ENCODE data around the gene KAT8. TPM values are rescaled to one million over a fixed set of nuclear protein-coding genes. Genes with fewer than 3 reads are reported as not detected.
A peak's percentile ranks its signal among the peaks of the same experiment; 100 is the strongest.

KAT8 gene
- total and polyA plus RNA-seq, 2 of the 13 experiments (the other 11 are each of a cell fraction or from before 2014, with no cell fraction given): 79.0 to 84.2 TPM

DNA sequence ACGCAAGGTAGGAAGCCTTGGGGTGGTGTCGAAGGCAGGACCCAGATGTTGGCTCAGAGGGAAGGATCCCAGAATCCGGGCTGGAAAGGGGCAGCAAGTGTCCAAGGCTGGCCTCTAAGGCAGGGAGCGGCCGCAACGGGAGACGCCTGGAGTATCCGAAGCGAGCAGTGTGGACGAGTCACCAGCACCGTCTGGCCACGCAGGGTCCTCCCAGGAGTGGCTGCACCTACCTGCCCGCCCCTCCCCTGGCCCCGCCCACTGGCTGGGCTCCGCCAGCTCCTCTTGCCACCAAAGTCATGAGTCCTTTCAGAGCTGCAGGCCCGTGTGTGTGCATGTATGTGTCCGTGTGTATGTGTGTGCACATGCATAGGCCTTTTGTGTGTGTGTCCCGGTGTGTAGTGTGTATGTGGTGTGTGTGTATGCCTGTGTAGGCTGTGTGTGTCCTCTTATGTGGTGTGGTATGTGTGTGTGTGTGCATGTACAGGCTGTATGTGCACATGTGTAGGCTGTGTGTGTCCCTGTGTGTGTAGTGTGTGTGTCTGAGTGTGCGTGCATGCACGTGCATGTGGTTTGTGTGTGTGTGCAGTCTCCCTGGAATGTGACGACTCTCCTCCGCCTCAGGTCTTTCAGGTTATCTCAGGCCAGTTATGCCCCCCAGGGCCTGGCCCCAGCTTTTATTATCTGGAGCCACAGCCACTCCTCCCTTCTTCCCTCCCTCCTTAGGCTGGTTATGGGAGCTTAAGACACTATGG is 18.2 kb downstream of the KAT8 start, which contains the start of gene PRSS8 (continued):
- TF ChIP-seq, protein P1, sequence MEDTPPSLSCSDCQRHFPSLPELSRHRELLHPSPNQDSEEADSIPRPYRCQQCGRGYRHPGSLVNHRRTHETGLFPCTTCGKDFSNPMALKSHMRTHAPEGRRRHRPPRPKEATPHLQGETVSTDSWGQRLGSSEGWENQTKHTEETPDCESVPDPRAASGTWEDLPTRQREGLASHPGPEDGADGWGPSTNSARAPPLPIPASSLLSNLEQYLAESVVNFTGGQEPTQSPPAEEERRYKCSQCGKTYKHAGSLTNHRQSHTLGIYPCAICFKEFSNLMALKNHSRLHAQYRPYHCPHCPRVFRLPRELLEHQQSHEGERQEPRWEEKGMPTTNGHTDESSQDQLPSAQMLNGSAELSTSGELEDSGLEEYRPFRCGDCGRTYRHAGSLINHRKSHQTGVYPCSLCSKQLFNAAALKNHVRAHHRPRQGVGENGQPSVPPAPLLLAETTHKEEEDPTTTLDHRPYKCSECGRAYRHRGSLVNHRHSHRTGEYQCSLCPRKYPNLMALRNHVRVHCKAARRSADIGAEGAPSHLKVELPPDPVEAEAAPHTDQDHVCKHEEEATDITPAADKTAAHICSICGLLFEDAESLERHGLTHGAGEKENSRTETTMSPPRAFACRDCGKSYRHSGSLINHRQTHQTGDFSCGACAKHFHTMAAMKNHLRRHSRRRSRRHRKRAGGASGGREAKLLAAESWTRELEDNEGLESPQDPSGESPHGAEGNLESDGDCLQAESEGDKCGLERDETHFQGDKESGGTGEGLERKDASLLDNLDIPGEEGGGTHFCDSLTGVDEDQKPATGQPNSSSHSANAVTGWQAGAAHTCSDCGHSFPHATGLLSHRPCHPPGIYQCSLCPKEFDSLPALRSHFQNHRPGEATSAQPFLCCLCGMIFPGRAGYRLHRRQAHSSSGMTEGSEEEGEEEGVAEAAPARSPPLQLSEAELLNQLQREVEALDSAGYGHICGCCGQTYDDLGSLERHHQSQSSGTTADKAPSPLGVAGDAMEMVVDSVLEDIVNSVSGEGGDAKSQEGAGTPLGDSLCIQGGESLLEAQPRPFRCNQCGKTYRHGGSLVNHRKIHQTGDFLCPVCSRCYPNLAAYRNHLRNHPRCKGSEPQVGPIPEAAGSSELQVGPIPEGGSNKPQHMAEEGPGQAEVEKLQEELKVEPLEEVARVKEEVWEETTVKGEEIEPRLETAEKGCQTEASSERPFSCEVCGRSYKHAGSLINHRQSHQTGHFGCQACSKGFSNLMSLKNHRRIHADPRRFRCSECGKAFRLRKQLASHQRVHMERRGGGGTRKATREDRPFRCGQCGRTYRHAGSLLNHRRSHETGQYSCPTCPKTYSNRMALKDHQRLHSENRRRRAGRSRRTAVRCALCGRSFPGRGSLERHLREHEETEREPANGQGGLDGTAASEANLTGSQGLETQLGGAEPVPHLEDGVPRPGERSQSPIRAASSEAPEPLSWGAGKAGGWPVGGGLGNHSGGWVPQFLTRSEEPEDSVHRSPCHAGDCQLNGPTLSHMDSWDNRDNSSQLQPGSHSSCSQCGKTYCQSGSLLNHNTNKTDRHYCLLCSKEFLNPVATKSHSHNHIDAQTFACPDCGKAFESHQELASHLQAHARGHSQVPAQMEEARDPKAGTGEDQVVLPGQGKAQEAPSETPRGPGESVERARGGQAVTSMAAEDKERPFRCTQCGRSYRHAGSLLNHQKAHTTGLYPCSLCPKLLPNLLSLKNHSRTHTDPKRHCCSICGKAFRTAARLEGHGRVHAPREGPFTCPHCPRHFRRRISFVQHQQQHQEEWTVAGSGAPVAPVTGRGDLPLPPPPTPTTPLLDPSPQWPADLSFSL (CRISPR knock-in tag; IDR thresholded peaks at IDR 0.05): peak; percentile 93
- no peak for TF ChIP-seq XBP1 (CRISPR knock-in tag; IDR thresholded peaks at IDR 0.05)
- no peak for TF ChIP-seq ZNF274 (CRISPR knock-in tag; IDR thresholded peaks at IDR 0.05)
- TF ChIP-seq ZNF331 (CRISPR knock-in tag; IDR thresholded peaks at IDR 0.05): peak; percentile 79
- TF ChIP-seq ZNF501 (CRISPR knock-in tag; IDR thresholded peaks at IDR 0.05): peak; percentile 22; the same call in 1 of the 2 replicates
- peak; percentile 46; the same call in 1 of the 2 replicates for TF ChIP-seq ZNF180 (CRISPR knock-in tag; IDR thresholded peaks at IDR 0.05; ENCODE audit: borderline replicate concordance, low read depth)
- no peak for TF ChIP-seq TSC22D2 (CRISPR knock-in tag; IDR thresholded peaks at IDR 0.05; ENCODE audit: borderline replicate concordance)
- peak; percentile 32; the same call in 1 of the 2 replicates for TF ChIP-seq POLR2AphosphoS5 (IDR thresholded peaks at IDR 0.05; ENCODE audit: low read depth, low read length)
- TF ChIP-seq HMG20A (CRISPR knock-in tag; IDR thresholded peaks at IDR 0.05; ENCODE audit: borderline replicate concordance): no peak
- 0 out of 2 replicates have a peak, but pooled peaks have one; percentile 5 for TF ChIP-seq FOXO1 (CRISPR knock-in tag; IDR thresholded peaks at IDR 0.05)
- no peak for TF ChIP-seq ZNF878 (CRISPR knock-in tag; IDR thresholded peaks at IDR 0.05)
- TF ChIP-seq ZFY (CRISPR knock-in tag; IDR thresholded peaks at IDR 0.05): peak; percentile 45; the same call in 1 of the 2 replicates
- TF ChIP-seq, protein P2, sequence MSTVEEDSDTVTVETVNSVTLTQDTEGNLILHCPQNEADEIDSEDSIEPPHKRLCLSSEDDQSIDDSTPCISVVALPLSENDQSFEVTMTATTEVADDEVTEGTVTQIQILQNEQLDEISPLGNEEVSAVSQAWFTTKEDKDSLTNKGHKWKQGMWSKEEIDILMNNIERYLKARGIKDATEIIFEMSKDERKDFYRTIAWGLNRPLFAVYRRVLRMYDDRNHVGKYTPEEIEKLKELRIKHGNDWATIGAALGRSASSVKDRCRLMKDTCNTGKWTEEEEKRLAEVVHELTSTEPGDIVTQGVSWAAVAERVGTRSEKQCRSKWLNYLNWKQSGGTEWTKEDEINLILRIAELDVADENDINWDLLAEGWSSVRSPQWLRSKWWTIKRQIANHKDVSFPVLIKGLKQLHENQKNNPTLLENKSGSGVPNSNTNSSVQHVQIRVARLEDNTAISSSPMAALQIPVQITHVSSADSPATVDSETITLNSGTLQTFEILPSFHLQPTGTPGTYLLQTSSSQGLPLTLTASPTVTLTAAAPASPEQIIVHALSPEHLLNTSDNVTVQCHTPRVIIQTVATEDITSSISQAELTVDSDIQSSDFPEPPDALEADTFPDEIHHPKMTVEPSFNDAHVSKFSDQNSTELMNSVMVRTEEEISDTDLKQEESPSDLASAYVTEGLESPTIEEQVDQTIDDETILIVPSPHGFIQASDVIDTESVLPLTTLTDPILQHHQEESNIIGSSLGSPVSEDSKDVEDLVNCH (CRISPR knock-in tag; IDR thresholded peaks at IDR 0.05): no peak
- TF ChIP-seq, protein P3, sequence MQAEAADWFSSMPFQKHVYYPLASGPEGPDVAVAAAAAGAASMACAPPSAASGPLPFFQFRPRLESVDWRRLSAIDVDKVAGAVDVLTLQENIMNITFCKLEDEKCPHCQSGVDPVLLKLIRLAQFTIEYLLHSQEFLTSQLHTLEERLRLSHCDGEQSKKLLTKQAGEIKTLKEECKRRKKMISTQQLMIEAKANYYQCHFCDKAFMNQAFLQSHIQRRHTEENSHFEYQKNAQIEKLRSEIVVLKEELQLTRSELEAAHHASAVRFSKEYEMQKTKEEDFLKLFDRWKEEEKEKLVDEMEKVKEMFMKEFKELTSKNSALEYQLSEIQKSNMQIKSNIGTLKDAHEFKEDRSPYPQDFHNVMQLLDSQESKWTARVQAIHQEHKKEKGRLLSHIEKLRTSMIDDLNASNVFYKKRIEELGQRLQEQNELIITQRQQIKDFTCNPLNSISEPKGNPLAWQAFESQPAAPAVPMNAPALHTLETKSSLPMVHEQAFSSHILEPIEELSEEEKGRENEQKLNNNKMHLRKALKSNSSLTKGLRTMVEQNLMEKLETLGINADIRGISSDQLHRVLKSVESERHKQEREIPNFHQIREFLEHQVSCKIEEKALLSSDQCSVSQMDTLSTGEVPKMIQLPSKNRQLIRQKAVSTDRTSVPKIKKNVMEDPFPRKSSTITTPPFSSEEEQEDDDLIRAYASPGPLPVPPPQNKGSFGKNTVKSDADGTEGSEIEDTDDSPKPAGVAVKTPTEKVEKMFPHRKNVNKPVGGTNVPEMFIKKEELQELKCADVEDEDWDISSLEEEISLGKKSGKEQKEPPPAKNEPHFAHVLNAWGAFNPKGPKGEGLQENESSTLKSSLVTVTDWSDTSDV (CRISPR knock-in tag; IDR thresholded peaks at IDR 0.05): 0 out of 2 replicates have a peak, but pooled peaks have one; percentile 4
- peak; percentile 13; the same call in 1 of the 2 replicates for TF ChIP-seq HDAC2 (CRISPR knock-in tag; IDR thresholded peaks at IDR 0.05)
- TF ChIP-seq ZSCAN29 (CRISPR knock-in tag; conservative IDR thresholded peaks at IDR 0.05): peak; percentile 99
- TF ChIP-seq U2AF1 (optimal IDR thresholded peaks at IDR 0.05; ENCODE audit: low read depth, low read length): peak; percentile 27
- peak; percentile 48; the same call in 1 of the 2 replicates for TF ChIP-seq FOXP1 (IDR thresholded peaks at IDR 0.05)
- no peak for TF ChIP-seq FOXP1 (CRISPR knock-in tag; IDR thresholded peaks at IDR 0.05)

All from HepG2 (cell line).